Measurements from ENCODE around the gene GRIN2A. TPM values are rescaled to one million over a fixed set of nuclear protein-coding genes. Genes with fewer than 3 reads are reported as not detected.

The GRIN2A gene
- total RNA-seq, 1 donor from 2014 or later: not detected

- no peak for TF ChIP-seq CTCF (conservative IDR thresholded peaks at IDR 0.05; ENCODE audit: low read depth, low read length)
- no peak for DNase-seq (ENCODE audit: low read depth)
- no peak overlapping the region for H3K4me3 ChIP-seq (ENCODE audit: low read depth, low read length)
Observed at GRCh38 chr16:10178080-10178479, 4.1 kb downstream of the GRIN2A start.

- DNase-seq (ENCODE audit: low read depth): no peak
- no peak for TF ChIP-seq CTCF (conservative IDR thresholded peaks at IDR 0.05; ENCODE audit: low read depth, low read length)
Observed at GRCh38 chr16:10172848-10173655, 9.2 kb downstream of the GRIN2A start.

GRCh38 chr16:10171221-10171620 lies 11.0 kb downstream of the GRIN2A start:
- no peak for DNase-seq (ENCODE audit: low read depth)
- no peak overlapping the region for H3K4me3 ChIP-seq (ENCODE audit: low read depth, low read length)
- TF ChIP-seq CTCF (conservative IDR thresholded peaks at IDR 0.05; ENCODE audit: low read depth, low read length): no peak

More at GRCh38 chr16:10172848-10173655, 9.2 kb downstream of the GRIN2A start:
- H3K4me3 ChIP-seq (ENCODE audit: low read depth, low read length): no peak overlapping the region

GRCh38 chr16:10169904-10170410 lies 12.3 kb downstream of the GRIN2A start:
- no peak for DNase-seq (ENCODE audit: low read depth)
- H3K4me3 ChIP-seq (ENCODE audit: low read depth, low read length): no peak overlapping the region

GRCh38 chr16:10169031-10169430 lies 13.2 kb downstream of the GRIN2A start:
- DNase-seq (ENCODE audit: low read depth): no peak
- TF ChIP-seq CTCF (conservative IDR thresholded peaks at IDR 0.05; ENCODE audit: low read depth, low read length): no peak
- no peak overlapping the region for H3K4me3 ChIP-seq (ENCODE audit: low read depth, low read length)

More at GRCh38 chr16:10169904-10170410, 12.3 kb downstream of the GRIN2A start:
- TF ChIP-seq CTCF (conservative IDR thresholded peaks at IDR 0.05; ENCODE audit: low read depth, low read length): no peak

- TF ChIP-seq CTCF (conservative IDR thresholded peaks at IDR 0.05; ENCODE audit: low read depth, low read length): no peak
- DNase-seq (ENCODE audit: low read depth): no peak
- no peak overlapping the region for H3K4me3 ChIP-seq (ENCODE audit: low read depth, low read length)
Observed at GRCh38 chr16:10168258-10168657, 14.0 kb downstream of the GRIN2A start.

- DNase-seq (ENCODE audit: low read depth): no peak
- TF ChIP-seq CTCF (conservative IDR thresholded peaks at IDR 0.05; ENCODE audit: low read depth, low read length): no peak
- no peak overlapping the region for H3K4me3 ChIP-seq (ENCODE audit: low read depth, low read length)
Observed at GRCh38 chr16:10165643-10166042, 16.6 kb downstream of the GRIN2A start.
